COLO829 (cell line): ENCODE results near the gene CCDC185.

Source experiments
- DNase-seq: peaks from one replicate; pipeline ENCODE4 v3.0.0; 2012; ENCODE audit warnings: low spot score

Gene CCDC185

DNA sequence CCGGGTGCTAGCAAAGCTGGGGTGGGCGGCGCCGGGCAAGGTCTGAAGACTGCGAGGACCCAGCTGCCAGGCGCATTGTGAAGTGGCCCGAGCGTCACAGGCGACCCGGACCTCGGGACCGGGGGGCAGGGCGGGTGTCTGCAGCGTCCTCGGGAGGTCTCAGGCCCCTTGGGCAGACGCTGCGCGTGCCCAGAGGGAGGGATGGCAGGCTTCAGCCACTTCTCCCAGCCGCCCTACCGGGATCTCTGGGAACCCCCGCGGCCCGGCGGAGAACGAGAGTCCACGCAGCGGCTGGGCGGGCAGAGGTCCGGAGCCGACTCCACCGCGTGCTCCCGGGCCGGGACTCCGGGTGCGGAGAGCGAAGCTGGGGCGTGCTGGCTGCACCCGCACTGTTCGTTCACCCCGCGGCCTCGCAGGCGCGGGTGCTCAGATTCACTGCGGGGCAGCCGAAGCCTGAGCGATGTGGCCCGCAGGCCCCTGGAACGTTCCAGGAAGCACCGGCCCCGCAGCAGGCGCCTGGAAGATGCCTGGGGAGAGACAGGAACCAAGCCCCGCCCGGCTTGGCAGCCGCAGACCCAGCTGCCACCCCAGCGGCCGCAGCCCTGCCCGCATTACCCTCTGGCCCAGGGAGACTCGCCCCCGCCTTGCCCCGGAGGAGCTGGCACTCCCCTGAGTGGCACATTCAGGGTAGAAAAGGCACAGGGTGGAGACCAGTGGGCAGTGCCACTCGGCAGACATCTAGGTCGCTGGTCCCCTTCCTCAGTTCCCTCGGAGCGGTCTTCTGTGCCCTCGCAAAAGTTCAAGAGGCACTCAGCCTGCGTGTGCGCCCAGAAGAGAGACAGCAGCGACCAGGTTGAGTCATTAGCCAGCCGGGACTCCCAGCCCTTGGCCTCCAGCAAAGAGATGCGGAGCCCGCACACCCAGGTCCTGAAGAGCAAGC is at the start of gene CCDC185:
CCDC185 (plus strand) TSS at position 141 of the 940 bp plus-strand sequence; CDS start at position 202, 61 bp downstream.
- DNase-seq, result no peak

DNA sequence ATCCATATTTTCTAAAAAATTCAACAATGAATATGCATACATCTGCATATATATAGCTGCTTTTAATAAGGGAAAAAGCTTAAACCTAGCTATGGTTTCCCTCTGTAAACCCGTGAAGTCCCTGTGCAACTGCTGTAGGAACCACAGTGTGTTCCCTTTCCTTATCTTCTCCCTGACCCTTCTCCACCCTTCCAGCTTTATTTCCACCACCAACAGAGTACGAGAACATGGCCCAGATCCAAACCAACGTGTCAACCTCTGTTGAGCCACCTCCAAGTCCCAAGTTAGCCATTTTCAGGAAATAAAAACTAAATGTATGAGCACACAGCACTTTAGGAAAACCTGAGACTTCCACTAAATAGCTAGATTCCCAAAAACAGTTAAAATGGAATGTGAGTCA is 49.5 kb upstream of the CCDC185 start:
- no peak for DNase-seq

DNA sequence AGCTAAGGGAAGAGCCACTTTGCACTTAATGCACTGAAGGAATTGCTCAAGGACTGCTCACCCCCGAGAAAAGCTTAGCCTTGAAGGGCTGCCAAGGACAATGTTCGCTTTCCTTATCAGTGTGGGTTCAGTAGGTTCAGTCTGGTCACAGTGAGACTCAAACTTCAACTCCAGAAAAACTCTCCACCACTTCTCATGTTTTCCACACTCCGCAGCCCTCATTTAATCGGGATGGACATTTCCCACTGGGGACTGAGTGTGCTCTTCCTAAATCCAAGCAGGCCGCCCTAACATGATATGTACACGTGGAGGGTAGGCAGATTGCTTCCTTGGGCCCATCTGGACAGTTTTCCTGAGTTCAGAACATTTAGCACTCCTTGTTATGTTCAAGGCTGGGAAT is 48.7 kb upstream of the CCDC185 start:
- DNase-seq, result no peak

DNA sequence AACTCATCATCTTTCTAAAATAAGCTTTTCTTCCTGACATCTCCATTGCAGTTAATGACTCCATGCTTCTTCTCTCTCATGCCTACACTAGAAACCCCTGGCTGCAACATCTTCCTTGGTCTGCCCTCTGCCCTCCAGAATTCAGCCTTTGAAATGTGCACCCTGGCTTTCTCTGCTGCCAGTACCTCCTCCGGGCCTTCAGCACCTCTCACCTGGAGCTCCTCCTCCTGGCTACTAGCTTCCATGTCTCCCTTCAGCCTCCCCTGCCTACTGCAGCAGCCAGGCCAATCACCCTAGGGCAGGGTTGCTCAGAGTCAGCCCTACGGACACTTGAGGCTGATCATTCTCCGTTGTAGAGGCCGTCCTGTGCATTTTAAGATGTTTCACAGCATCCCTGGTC is 47.5 kb upstream of the CCDC185 start:
- no peak for DNase-seq

DNA sequence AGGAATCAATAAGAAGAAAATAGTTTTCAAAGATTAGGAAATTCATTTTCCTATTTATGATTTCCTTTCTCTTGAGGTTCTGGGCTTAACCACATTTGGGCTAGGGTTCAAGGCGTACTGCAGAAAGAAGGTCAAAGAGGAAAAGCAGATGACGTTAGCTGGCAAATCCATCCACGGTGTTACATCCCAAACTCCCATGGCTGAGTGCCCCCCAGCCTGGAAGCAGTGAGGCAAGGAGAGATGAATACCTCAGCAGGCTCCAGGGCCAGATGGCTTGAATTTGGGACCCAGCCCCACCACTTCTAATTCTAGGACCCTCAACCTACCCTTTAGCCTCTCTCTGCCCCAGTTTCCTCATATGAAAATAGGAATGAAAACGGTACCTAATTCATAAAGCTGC is 46.9 kb upstream of the CCDC185 start:
- DNase-seq, result no peak

DNA sequence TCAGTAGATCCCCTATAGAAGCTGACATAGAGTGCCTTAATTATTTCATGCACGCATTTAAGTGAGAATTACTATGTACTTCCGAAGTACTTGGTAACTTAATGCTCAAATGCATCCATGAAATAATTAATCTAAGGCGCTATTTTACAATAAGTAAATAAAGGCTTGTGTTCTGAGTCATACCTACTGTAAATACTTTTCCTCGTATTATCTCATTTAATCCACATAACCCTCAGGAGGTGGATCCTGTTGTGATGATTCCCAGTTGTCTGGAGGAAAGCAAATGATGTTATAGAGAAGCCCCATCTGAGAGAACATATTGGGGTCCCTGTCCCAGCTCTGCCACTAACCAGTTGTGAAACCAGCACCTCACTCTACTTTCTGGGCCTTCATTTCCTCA is 45.6 kb upstream of the CCDC185 start:
- no peak for DNase-seq

DNA sequence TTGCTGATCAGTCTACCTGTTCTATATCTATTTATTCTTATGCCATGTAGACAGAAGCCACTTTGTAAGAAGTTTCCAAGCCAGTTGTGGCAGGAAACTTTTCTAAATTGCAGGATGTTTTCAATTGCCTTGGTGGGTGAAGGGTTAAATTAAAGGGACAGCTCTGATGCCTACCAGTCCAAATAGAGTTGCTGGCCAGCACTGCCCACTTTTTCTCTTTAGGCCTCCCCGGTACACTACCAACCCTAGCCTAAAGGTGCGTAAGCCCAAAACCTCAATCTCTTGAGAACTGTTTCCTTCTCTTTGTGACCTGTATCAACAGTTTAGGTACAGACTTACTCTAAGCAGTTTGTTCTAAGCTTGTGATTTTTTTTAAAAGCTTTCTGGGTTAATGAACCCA is 44.8 kb upstream of the CCDC185 start:
- DNase-seq, result no peak

DNA sequence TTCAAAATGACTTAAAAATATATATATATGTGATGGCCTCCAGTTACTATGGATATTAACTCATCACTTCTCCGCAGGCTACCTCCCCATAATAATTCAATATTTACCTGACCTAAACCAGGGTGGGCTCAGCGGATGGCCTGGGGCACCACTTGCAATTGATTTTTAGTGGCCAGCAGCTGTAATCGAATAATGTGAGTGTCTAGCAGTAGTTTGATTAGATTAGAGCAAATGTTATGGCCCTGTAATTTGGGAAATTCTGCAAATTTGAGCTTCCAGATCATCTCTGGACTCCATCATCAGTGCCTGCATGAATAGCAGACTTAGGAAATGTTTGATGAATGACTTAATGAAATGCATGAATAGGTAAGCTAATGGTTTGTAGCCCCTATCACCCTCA is 44.0 kb upstream of the CCDC185 start:
- DNase-seq, result no peak

DNA sequence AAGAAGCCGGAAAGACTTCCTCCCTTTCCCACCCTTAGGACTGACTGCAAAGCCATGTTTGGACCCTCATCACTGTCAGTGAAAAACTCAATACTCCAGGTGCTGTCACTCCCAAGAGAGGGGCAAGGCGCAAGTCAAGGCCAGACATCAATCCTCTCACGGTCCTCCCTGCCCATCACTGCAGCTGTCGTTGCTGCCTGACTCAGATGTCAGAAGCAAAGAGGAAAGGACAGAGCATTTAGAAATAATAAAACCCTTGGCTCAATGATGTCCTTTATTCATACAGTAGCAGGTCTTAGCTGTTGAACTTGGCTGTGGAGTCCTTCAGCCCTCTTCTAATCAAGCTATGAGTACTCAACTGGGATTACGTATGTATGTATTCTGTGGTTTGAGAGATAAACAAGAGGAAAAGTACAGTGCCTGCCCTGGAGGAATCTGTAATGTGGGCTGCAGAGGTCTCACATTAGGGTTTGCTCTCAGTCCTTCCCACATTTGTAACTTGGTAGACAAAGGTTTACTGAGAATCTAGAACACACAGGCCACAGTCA is 42.8 kb upstream of the CCDC185 start:
- no peak for DNase-seq

DNA sequence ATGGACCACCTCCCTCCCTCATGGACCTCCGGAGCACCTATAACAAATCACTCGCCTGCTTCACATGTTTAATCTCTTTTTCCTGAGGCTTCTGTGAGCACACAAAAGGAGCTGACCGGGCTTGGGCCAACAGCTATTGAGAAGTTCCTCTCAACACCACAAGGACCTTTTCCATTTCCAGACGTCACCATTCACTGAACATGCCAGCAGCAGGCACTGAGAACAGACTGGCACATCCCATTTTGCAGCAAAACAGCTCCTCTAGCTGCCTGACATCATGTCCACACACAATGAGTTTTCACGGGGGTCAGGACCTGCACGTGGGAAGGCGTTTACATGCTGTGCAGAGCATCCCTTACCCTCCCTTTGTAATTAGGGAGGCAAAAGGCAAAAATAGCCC is 40.3 kb upstream of the CCDC185 start:
- no peak for DNase-seq

DNA sequence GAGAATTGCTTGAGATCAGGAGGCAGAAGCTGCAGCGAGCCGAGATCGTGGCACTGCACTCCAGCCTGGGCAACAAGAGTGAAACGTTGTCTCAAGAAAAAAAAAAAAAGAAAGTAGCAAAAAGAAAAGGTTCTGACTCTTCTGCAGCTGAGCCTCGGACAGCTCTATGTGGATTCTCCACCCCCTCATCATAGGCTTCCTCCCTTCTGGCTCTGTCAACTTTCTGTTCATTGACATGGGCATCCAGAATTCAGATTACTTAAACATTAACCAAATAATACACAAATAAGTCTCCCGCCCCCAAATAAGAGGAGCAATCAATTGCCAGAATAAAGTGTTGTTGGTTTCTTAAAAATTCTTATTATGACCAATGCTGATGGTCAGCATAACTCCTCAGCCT is 39.3 kb upstream of the CCDC185 start:
- no peak for DNase-seq

DNA sequence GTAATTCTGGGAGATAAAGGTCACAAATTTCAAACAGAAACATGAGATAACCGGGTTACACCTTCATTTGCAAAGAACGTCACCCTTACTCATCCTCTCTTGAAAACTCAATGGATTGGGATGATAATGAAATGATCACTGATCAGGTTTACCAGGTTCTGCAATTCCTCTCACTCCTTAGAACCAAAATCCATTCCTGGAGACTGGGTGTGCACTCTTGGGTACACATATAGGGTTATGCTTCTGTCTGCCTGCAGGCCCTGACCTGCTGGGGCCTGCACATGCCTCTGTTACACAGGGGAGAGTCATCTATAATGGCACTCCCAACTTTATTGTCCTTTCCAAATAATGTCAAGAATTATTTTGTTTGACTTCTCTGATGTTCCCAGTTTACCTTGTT is 37.5 kb upstream of the CCDC185 start:
- DNase-seq, result no peak

DNA sequence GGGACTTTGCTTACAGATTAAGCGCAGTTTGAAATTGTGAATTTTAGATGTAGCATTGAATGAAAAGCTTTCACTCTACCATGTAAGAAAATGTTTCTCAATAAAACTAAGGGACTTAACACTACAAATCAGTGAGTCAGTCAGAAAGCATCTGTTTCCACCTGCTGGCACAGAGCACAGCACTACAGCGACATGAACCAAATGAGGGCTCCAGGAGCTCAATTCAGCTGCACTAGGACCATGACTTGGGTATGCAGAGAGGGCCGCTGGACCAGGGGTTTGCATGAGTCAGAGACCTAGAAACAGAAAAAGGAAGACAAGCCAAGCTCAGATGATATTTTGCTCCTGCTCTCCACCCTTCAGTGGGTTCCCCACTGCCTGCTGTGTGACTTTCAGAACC is 34.4 kb upstream of the CCDC185 start:
- no peak for DNase-seq

DNA sequence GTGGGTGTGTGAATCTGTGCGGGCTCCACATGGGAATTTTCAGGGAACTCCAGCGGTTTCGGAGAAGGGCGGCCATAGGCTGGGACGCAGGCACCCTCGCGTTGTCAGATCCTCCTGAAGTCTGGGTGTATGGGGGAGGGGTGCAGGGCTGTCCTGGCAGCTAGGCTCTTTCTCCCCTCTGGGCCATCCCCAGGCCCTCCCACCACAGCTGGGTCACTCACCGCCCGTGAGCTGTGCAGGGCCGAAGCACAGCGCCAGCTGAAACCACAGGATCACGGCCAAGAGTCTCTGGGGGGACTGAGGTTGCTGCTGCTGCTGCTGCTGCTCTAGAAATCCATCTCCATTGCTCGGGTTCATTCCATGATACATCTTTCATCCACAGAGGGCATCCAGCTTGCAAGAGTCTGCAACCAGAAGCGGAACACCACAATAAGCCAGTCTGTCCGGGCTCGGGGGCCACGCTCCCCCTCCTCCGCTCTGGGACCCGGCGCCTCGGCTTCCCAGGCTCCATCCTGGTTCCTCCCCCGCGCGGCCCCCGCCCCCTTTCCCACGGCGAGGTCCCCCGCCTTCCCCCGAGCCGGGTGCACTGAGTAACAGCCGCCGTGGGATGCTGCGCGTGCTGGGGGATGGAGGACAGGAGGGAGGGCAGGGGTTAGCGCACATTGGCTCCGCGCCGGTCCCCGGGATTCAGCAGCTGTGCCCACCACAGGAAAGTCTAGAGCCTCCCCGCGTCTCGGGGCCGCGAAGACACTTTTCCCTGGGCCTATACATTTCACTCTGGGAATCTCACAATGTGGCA is 30.0 kb upstream of the CCDC185 start:
- no peak for DNase-seq

DNA sequence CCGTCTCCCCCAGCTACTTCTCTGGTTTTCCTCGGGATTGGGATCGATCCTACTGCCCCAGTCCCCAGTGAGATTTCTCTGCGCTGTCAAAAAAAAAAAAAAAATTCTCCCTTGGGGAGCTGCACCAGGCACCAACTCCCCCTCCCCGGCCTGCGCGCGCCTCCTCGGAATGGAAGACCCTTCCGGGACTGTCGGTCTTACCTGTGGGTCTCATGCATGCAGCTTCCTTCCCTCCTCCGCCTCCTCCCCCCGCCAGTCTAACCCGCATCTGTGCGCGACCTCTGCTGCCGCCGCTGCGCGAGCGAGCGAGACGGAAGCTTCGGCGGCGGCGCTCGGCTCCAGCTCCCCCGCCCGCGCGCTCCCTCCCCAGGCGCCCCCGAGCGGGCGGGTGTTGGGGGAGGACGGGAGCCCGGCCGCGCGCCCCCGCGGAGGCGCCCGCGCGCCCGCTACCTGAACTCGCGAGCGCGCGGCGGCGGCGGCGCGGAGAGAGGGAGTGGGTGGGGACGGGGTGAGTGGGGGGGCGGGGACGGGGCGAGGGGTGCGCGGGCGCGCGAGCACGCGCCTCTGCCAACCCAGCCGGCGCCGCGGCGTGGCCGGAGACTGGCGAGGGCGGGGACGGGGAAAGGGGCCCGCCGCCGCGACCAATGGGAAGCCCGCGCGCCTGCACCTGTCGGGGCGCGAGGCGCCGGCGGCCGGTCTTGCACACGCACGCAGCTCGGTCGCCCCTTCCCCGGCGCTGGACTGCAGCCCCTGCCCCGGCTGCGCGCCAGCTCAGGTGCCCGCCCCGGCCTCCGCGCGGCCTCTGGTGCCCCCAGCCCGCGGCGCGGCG is 29.1 kb upstream of the CCDC185 start, which contains the start of gene SUSD4:
SUSD4 (minus strand) TSS at position 321 of the 829 bp plus-strand sequence. CDS start 751 bp downstream, outside the sequence.
- DNase-seq, result no peak

DNA sequence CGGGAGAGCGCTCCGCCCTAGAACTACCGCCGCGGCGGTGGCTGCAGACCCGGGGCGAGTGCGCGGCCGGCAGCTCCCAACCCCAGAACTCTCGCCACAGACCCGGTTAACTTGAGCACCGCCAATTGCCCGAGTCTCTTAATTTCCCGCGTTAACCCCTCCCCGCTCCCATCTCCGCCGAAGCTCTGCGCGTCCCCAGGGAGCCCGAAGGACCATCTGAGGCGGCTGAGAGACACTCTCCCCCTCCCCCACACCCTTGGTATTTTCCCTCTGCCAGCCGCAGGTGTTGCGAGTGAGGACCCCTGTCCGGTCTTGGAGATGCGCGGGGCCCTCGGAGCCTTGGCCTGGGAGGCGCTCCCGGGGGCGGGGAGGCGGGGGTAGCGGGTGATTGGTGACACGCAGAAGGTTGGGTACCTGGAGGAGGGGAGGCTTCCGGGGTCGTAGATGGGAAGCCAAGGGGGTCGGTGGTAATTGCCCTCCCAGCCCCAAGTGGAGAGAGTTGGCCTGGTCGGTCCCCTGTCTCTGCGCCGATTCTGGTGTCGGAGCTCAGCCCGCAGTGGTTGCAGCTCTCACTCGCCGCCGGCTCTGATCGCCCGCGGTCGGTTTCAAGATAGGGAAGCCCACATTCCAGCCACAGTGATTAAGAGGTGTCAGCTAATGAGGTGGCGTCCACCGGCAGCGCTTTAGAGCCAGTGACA is 28.4 kb upstream of the CCDC185 start:
- DNase-seq, result no peak

DNA sequence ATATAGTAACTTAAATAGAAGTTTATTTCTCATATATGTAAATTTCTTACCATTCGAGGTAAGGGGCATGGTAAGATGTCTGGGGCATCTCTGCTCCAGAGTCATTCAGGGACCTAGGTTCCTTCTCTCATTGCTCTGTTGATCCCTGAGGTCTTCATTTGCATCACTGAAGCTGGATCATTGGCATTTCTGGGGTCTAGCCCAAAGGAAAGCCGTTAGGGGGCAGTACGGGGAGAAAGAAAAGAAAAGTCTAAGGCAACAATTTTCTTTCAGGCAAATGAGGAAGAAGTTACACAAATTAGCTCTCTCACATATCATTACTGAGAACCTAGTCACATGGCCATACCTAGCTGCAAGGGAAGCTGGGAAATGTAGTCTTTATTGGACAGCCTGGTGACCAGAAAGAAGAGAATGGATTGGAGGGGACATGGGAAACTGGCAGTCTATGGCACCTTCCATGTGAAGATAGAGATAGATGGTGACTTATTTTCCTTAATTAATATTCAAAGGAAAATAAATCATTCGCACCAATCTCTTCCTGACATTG is 19.1 kb upstream of the CCDC185 start:
- DNase-seq, result no peak

DNA sequence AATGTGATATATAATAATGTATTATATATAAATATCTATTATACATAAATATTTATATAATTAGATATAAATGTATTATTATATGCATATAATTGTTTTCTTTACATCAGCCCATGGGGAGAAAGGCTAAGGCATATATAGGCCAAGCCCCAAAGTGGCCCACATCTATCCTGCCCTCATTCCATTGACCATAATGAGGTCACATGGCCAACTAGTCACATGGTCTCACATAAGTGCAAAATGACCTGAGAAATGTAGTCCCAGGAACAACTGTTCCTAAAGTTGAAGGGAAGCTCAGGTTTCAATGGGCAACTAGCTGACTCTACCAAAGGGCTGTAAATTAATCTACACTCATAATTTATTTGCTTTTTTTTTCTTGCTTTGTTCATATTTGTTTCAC is 14.5 kb upstream of the CCDC185 start:
- DNase-seq, result no peak

DNA sequence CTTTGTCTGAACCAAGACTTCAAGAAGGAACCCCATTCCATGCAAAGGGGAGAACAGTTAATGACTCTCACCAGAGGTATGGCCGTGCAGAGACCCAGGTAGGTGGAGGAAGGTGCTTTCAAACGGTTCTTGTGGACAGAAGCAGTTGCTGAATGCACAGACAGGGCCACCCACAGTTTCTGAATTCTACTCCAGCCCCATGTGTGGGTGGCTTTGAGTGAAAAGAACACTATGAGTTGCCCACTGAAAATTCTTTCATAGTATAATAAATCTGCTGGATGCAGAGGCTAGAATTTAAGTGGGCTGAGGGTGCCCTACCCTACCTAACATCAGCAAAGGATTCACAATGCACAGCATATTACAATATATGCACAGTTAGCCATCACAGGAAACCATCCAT is 7.2 kb upstream of the CCDC185 start:
- DNase-seq, result no peak

DNA sequence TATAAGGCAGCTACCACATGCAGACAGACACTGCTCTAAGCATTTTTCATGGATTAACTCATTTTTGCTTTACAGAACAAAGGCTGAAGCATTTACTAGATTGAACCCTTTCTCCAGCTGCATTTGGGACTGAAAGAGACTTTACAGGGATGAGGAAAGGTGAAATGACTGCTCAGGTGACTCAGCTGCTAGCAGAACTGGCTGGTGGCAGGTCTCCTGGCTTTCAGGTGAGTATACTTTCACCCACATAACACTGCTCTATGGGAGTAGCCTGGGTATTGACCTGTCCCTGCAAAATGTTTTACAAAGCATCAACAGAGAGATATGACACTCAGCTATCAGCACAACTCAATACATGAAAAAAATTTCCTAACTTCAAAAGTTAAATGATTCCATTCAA is 2.6 kb upstream of the CCDC185 start:
- no peak for DNase-seq

DNA sequence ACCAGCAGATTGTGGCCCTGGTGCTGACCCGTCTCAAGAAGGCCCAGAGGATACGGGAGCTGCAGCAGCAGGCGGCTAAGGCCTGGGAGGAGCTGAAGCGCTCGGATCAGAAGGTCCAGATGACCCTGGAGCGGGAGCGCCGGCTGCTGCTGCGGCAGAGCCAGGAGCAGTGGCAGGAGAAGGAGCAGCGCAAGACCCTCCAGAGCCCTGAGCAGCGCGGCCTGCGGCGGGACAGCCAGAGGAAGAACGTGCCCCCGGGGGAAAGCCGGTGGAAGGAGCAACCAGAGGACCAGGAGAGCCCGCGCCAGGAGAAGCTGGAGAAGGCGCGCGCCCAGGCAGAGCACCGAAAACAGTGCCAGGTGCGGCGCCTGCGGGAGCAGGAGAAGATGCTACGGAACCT is 1.0 kb downstream of the CCDC185 start:
- no peak for DNase-seq
